H1 (cell line): ENCODE measurements around the gene TBC1D4. TPM values are rescaled to one million over a fixed set of nuclear protein-coding genes. Genes with fewer than 3 reads are reported as not detected.

Source experiments
- ASH2L ChIP-seq: fragments of 200-600, 300-600 bp; sonication (generic); IDR thresholded peaks from one replicate; pipeline ENCODE4 v1.7.1; 2017; ENCODE audit warnings: low read length
- BACH1 ChIP-seq: IDR thresholded peaks from 2 replicates; pipeline ENCODE4 v1.6.1; 2012; ENCODE audit warnings: low read length, improper control_type of control experiment
- CBX5 ChIP-seq: fragments of 300-800, 300-1000 bp; sonication (generic); IDR thresholded peaks from 2 replicates; pipeline ENCODE4 v1.7.1; 2016; ENCODE audit warnings: antibody characterized with exemption, low read length, low read depth
- CEBPB ChIP-seq: IDR thresholded peaks from 2 replicates; pipeline ENCODE4 v1.6.1; 2012; ENCODE audit warnings: low read depth, low read length
- EP300 ChIP-seq, 2 experiments: IDR thresholded peaks; 1 replicate in 1 of 2; 2 replicates in 1 of 2; pipeline ENCODE4 v1.6.1; 2011 to 2012; ENCODE audit warnings: low read depth in 2 of 2, low read length in 2 of 2, mild to moderate bottlenecking in 2 of 2, borderline replicate concordance in 1 of 2, inconsistent platforms in 1 of 2, moderate library complexity in 1 of 2
- POU5F1 ChIP-seq: IDR thresholded peaks from 2 replicates; pipeline ENCODE4 v1.6.1; 2011; ENCODE audit warnings: low read depth, mild to moderate bottlenecking, low read length, moderate library complexity
- SUZ12 ChIP-seq: fragments of 200-600 bp; sonication (generic); IDR thresholded peaks from 2 replicates; pipeline ENCODE4 v1.6.1; 2012; ENCODE audit warnings: mild to moderate bottlenecking, inconsistent platforms, low read length, moderate library complexity, mixed read lengths
- USF2 ChIP-seq: IDR thresholded peaks from 2 replicates; pipeline ENCODE4 v1.6.1; 2011; ENCODE audit warnings: low read length, improper control_type of control experiment
- ZNF274 ChIP-seq: IDR thresholded peaks from 2 replicates; pipeline ENCODE4 v1.7.0; 2012; ENCODE audit warnings: low read length, borderline replicate concordance; ENCODE audit errors: extremely low read depth
- polyA plus RNA-seq, 7 experiments: library from polyadenylated mRNA; depleted of rRNA in 3 of 7; stranded (reverse) in 5 of 7; unstranded in 2 of 7; fragments of >200 nt in 5 of 7; fragments of 200-250 nt in 2 of 7; gene quantifications; 1 replicate in 5 of 7; 2 replicates in 1 of 7; 4 replicates in 1 of 7; pipeline versions ENCODE4 v1.2.1 to v1.2.3, GENCODE V29; 2011 to 2013; ENCODE audit warnings: missing spikeins in 2 of 7, mixed read lengths in 2 of 7
- total RNA-seq: library from RNA; stranded (reverse); fragmentation: NEBNext Ultra II Directional; extraction: Animal tissue kit (Norgen Biotek cat#: 25700); gene quantifications from 2 replicates; pipeline ENCODE4 v1.2.1, GENCODE V29; 2021

The TBC1D4 gene
- total and polyA plus RNA-seq, 2 of the 8 experiments (the other 6 are each of a cell fraction or from before 2014, with no cell fraction given), result 16.7 to 39.0 TPM

GRCh38 chr13:75309981-75310580 is 171.9 kb downstream of the TBC1D4 start (continued):
- TF ChIP-seq ASH2L (no peak), POU5F1 (no peak), USF2 (no peak), EP300 (IDR thresholded peaks at IDR 0.05; ENCODE audit: borderline replicate concordance in 1 of 2, low read depth in 2 of 2, low read length in 2 of 2) (no peak), SUZ12 (no peak), CEBPB (no peak), CBX5 (no peak), ZNF274 (no peak), BACH1 (no peak)
